K562 (cell line): ENCODE data around the gene CHAT. TPM values are rescaled to one million over a fixed set of nuclear protein-coding genes. Genes with fewer than 3 reads are reported as not detected.

Source experiments
- ATAC-seq: fragments of 200-7000 bp; cut with Tn5 transposase; 3 replicates; pipeline ENCODE4 v1.9.1; 2020; ENCODE audit warnings: moderate library complexity
- BruUV-seq: library from RNA; stranded (reverse); fragments of 400-500 nt; replicated peaks from 2 replicates; lab custom pipeline; 2021; lab: Mats Ljungman, UMichigan
- CTCF ChIA-PET: fragments of 300-600 bp; formaldehyde crosslinking; extraction: SDS; loops from one replicate; lab custom pipeline; 2021; ENCODE audit warnings: low intra/inter-chr PET ratio; lab: Yijun Ruan, JAX
- POLR2A ChIA-PET: fragments of 300-600, 350-650 bp; sonication (Branson Sonifier 250); formaldehyde crosslinking; extraction: SDS; loops from one replicate; lab custom pipeline; 2021; ENCODE audit warnings: antibody characterized with exemption, inconsistent platforms; lab: Yijun Ruan, JAX
- DNase-seq, 4 experiments: peaks; one replicate each; pipeline versions ENCODE4 v3.0.0 to v3.0.0-alpha.2; 2011 to 2018; ENCODE audit warnings: low spot score in 3 of 4, mixed read lengths in 3 of 4; ENCODE audit errors: extremely low read depth in 1 of 4
- FAIRE-seq: peaks from 2 replicates; lab custom pipeline; 2011; peaks lifted over from hg19 to GRCh38; lab: Jason Lieb, UNC
- H2AFZ ChIP-seq: 2 replicates; pipeline ENCODE4 v1.6.0; 2011; ENCODE audit warnings: low read depth, low read length, control low read depth, inconsistent platforms
- H3K27ac ChIP-seq: fragments of 200-600 bp; 3 replicates; pipeline ENCODE4 v1.8.0; 2011; ENCODE audit warnings: low read depth, mild to moderate bottlenecking, control low read depth, inconsistent platforms, low read length, moderate library complexity, mixed read lengths; ENCODE audit errors: extremely low read depth
- H3K27me3 ChIP-seq, 2 experiments: fragments of 300-600 bp in 1 of 2; 2 replicates in 1 of 2; 3 replicates in 1 of 2; pipeline versions ENCODE4 v1.6.0 to v1.8.0; 2011; ENCODE audit warnings: inconsistent platforms in 2 of 2, low read length in 2 of 2, mild to moderate bottlenecking in 1 of 2, mixed read lengths in 1 of 2, moderate library complexity in 1 of 2; ENCODE audit not compliant: control insufficient read depth in 2 of 2, insufficient read depth in 2 of 2
- H3K36me3 ChIP-seq: fragments of 300-600 bp; 3 replicates; pipeline ENCODE4 v1.8.0; 2011; ENCODE audit warnings: mild to moderate bottlenecking, low read length, inconsistent platforms; ENCODE audit not compliant: control insufficient read depth, insufficient read depth
- H3K4me1 ChIP-seq, 2 experiments: fragments of 200-600 bp in 1 of 2; replicated peaks in 1 of 2; 2 replicates in 1 of 2; 3 replicates in 1 of 2; pipeline versions ENCODE4 v1.5.1 to v1.8.0; 2011; ENCODE audit warnings: inconsistent platforms in 2 of 2, low read length in 2 of 2, mild to moderate bottlenecking in 1 of 2, mixed read lengths in 1 of 2, moderate library complexity in 1 of 2; ENCODE audit not compliant: control insufficient read depth in 2 of 2, insufficient read depth in 2 of 2
- H3K4me2 ChIP-seq: 2 replicates; pipeline ENCODE4 v1.6.1; 2011; ENCODE audit warnings: low read length, control low read depth, inconsistent platforms, mixed read lengths; ENCODE audit not compliant: insufficient read depth
- H3K4me3 ChIP-seq: fragments of 200-600 bp; sonication (generic), shearing (Covaris generic); 2 replicates; pipeline ENCODE4 v1.5.1; 2016; ENCODE audit warnings: control low read depth, inconsistent platforms
- H3K79me2 ChIP-seq: fragments of 200-600 bp; 3 replicates; pipeline ENCODE4 v1.8.0; 2011; ENCODE audit warnings: low read length, inconsistent platforms; ENCODE audit not compliant: control insufficient read depth, insufficient read depth
- H3K9ac ChIP-seq, 2 experiments: 2 replicates each; pipeline versions ENCODE4 v1.6.0 to v1.6.1; 2011; ENCODE audit warnings: low read depth in 2 of 2, low read length in 2 of 2, control low read depth in 1 of 2, inconsistent platforms in 1 of 2, mild to moderate bottlenecking in 1 of 2, mixed read lengths in 1 of 2; ENCODE audit not compliant: insufficient read depth in 1 of 2
- H3K9me1 ChIP-seq: one replicate; pipeline ENCODE4 v1.6.0; 2011; ENCODE audit warnings: inconsistent platforms, mild to moderate bottlenecking, low read length, moderate library complexity; ENCODE audit not compliant: control insufficient read depth, insufficient read depth
- H3K9me3 ChIP-seq: replicated peaks from 2 replicates; pipeline ENCODE4 v1.5.1; 2011; ENCODE audit warnings: low read depth, low read length, inconsistent platforms; ENCODE audit not compliant: control insufficient read depth, insufficient read depth
- H4K20me1 ChIP-seq: replicated peaks from 2 replicates; pipeline ENCODE4 v1.6.1; 2011; ENCODE audit warnings: low read length, inconsistent platforms, mixed read lengths; ENCODE audit not compliant: control insufficient read depth, insufficient read depth
- ATF4 ChIP-seq: fragments of 450-650 bp; formaldehyde crosslinking; IDR thresholded peaks from 2 replicates; pipeline ENCODE4 v1.4.0; 2022; ENCODE audit warnings: mild to moderate bottlenecking, moderate library complexity
- CBX8 ChIP-seq: fragments of 200-600 bp; sonication (generic); IDR thresholded peaks from 2 replicates; pipeline ENCODE4 v1.6.1; 2012; ENCODE audit warnings: borderline replicate concordance, mixed run types, low read depth, mild to moderate bottlenecking, moderate library complexity, mixed read lengths, low read length, control low read depth, inconsistent platforms; ENCODE audit not compliant: poor library complexity, severe bottlenecking; ENCODE audit errors: extremely low read depth
- KLF13 ChIP-seq: fragments of 450-650 bp; IDR thresholded peaks from 2 replicates; pipeline ENCODE4 v1.6.1; 2016; ENCODE audit warnings: missing genetic modification characterization, low read depth, mild to moderate bottlenecking, missing compliant biosample characterization, moderate library complexity, borderline replicate concordance
- NFXL1 ChIP-seq: fragments of 450-650 bp; formaldehyde crosslinking; IDR thresholded peaks from 2 replicates; pipeline ENCODE4 v1.4.0; 2021; ENCODE audit warnings: mild to moderate bottlenecking
- PREB ChIP-seq: sonication (generic); formaldehyde crosslinking; IDR thresholded peaks from 2 replicates; pipeline ENCODE4 v1.8.1; 2023; ENCODE audit warnings: mild to moderate bottlenecking, missing genetic modification reagents
- PYGO2 ChIP-seq: fragments of 450-650 bp; IDR thresholded peaks from 2 replicates; pipeline ENCODE4 v1.6.1; 2016; ENCODE audit warnings: mild to moderate bottlenecking, missing genetic modification characterization, moderate library complexity, missing compliant biosample characterization
- RBM22 ChIP-seq: fragments of 200-400 bp; formaldehyde crosslinking; IDR thresholded peaks from 2 replicates; pipeline ENCODE4 v1.6.1; 2018; ENCODE audit warnings: low read length, low read depth; ENCODE audit not compliant: poor library complexity, severe bottlenecking
- ZNF584 ChIP-seq: fragments of 200-800 bp; sonication (Bioruptor generic); IDR thresholded peaks from 2 replicates; pipeline ENCODE4 v1.6.1; 2016; ENCODE audit warnings: low read depth, mild to moderate bottlenecking, missing genetic modification characterization, missing compliant biosample characterization
- ZNF780A ChIP-seq: fragments of 250-450 bp; sonication (Bioruptor Pico); IDR thresholded peaks from 2 replicates; pipeline ENCODE4 v1.5.0; 2021; ENCODE audit warnings: mild to moderate bottlenecking
- WGBS: fragments of 100-300 bp; shearing (Covaris generic); methylation state at CpG from one replicate; pipeline ENCODE4 v1.1.6; 2016; ENCODE audit warnings: low coverage, mixed read lengths; ENCODE audit not compliant: insufficient coverage; ENCODE audit errors: missing lambda C conversion rate; 5-methylcytosine and 5-hydroxymethylcytosine counted together
- in situ Hi-C: fragments of 300-500 bp; cut with MboI; formaldehyde crosslinking; loops from 4 replicates; pipeline ENCODE4 v1.15.0; 2018; ENCODE audit warnings: inconsistent platforms, mixed read lengths
- intact Hi-C: fragments of 100-400 bp; cut with micrococcal nuclease; formaldehyde crosslinking; loops from 2 replicates; pipeline ENCODE4 v1.14.2; 2022
- polyA plus RNA-seq, 8 experiments: library from polyadenylated mRNA; depleted of rRNA in 4 of 8; stranded (reverse) in 5 of 8; unstranded in 3 of 8; fragments of >200 nt; fragmentation: Nextera tagmentation in 2 of 8; fragmentation: Illumina TruSeq in 1 of 8; extraction: Ambion mirVana in 2 of 8; extraction: Trizol in 1 of 8; gene quantifications; 2 replicates each; pipeline versions ENCODE4 v1.2.1 to v1.2.3, GENCODE V29; 2011 to 2014; ENCODE audit warnings: inconsistent platforms in 1 of 8, missing spikeins in 1 of 8
- total RNA-seq, 7 experiments: library from RNA; depleted of rRNA in 6 of 7; stranded (reverse); fragments of >200 nt in 6 of 7; fragmentation: Illumina TruSeq in 2 of 7; extraction: Trizol in 2 of 7; gene quantifications; 2 replicates each; pipeline versions ENCODE4 v1.2.1 to v1.2.3, GENCODE V29; 2011 to 2021; ENCODE audit warnings: low replicate concordance in 1 of 7
- TF ChIP-seq, protein P1 (sequence below), 3 experiments: IDR thresholded peaks in 2 of 3; conservative IDR thresholded peaks in 1 of 3; 2 replicates each; pipeline ENCODE4 v1.5.1; 2011 to 2012; ENCODE audit warnings: low read length in 3 of 3, mild to moderate bottlenecking in 3 of 3, control low read depth in 2 of 3, improper control_type of control experiment in 1 of 3, inconsistent platforms in 1 of 3, low read depth in 1 of 3, mixed read lengths in 1 of 3, moderate library complexity in 1 of 3; ENCODE audit not compliant: insufficient read depth in 2 of 3
- TF ChIP-seq, protein P2 (sequence below): fragments of 250-450 bp; sonication (Bioruptor Pico); IDR thresholded peaks from 2 replicates; pipeline ENCODE4 v1.4.0; 2020; ENCODE audit warnings: mild to moderate bottlenecking, moderate library complexity
- TF ChIP-seq, protein P3 (sequence below): sonication (generic); formaldehyde crosslinking; IDR thresholded peaks from 2 replicates; pipeline ENCODE4 v1.8.0; 2022; ENCODE audit warnings: mild to moderate bottlenecking, missing genetic modification reagents
- TF ChIP-seq, protein P4 (sequence below): fragments of 250-450 bp; sonication (Bioruptor Pico); IDR thresholded peaks from 2 replicates; pipeline ENCODE4 v1.8.0; 2022; ENCODE audit warnings: moderate library complexity, mild to moderate bottlenecking, inconsistent platforms

Gene CHAT
- total and polyA plus RNA-seq, 9 of the 15 experiments (the other 6 are each of a cell fraction or from before 2014, with no cell fraction given), result not detected

- no peak for FAIRE-seq
- Histone ChIP-seq H3K4me2 (no peak overlapping the region), H3K9me1 (no peaks in the 10 kb centered on the region), H3K27ac (no peak overlapping the region), H3K36me3 (no peaks in the 10 kb centered on the region), H2AFZ (no peak overlapping the region), H3K9ac (no peak overlapping the region), H3K79me2 (no peaks in the 10 kb centered on the region), H4K20me1 (no peaks in the 10 kb centered on the region), H3K27me3 (peaks cover 3 to 22% of the 10 kb centered on the region in 2 experiments; a peak in 1 of 5 replicates), H3K9me3 (no peaks in the 10 kb centered on the region; the same call in 1 of the 2 replicates), H3K4me1 (no peaks in the 10 kb centered on the region), H3K4me3 (no peak overlapping the region)
- DNase-seq, result no peak
- POLR2A ChIA-PET, result interaction anchor here (0.7 kb wide), 1 partner anchor 67 kb away, joined by 3 read pairs; no protein-coding TSS in a partner anchor
- ATAC-seq, result no peak
- CTCF ChIA-PET, result no interaction called here
- in situ Hi-C loops, result no loop called here
- BruUV-seq, result no TSS peak
- WGBS, result 2% methylated on average over 5 of the region's 5 CpGs
- intact Hi-C loops, result no loop called here
- no peak for TF ChIP-seq KLF13 (tag)
- TF ChIP-seq ZNF780A (CRISPR knock-in tag), result no peak
- TF ChIP-seq, protein P1, sequence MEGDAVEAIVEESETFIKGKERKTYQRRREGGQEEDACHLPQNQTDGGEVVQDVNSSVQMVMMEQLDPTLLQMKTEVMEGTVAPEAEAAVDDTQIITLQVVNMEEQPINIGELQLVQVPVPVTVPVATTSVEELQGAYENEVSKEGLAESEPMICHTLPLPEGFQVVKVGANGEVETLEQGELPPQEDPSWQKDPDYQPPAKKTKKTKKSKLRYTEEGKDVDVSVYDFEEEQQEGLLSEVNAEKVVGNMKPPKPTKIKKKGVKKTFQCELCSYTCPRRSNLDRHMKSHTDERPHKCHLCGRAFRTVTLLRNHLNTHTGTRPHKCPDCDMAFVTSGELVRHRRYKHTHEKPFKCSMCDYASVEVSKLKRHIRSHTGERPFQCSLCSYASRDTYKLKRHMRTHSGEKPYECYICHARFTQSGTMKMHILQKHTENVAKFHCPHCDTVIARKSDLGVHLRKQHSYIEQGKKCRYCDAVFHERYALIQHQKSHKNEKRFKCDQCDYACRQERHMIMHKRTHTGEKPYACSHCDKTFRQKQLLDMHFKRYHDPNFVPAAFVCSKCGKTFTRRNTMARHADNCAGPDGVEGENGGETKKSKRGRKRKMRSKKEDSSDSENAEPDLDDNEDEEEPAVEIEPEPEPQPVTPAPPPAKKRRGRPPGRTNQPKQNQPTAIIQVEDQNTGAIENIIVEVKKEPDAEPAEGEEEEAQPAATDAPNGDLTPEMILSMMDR (IDR thresholded peaks at IDR 0.05 in 2 of 3, conservative IDR thresholded peaks at IDR 0.05 in 1 of 3; ENCODE audit: insufficient read depth in 2 of 3, low read depth in 1 of 3, low read length in 3 of 3), result no peak
- TF ChIP-seq CBX8, result no peak
- TF ChIP-seq RBM22, result no peak
- TF ChIP-seq, protein P2, sequence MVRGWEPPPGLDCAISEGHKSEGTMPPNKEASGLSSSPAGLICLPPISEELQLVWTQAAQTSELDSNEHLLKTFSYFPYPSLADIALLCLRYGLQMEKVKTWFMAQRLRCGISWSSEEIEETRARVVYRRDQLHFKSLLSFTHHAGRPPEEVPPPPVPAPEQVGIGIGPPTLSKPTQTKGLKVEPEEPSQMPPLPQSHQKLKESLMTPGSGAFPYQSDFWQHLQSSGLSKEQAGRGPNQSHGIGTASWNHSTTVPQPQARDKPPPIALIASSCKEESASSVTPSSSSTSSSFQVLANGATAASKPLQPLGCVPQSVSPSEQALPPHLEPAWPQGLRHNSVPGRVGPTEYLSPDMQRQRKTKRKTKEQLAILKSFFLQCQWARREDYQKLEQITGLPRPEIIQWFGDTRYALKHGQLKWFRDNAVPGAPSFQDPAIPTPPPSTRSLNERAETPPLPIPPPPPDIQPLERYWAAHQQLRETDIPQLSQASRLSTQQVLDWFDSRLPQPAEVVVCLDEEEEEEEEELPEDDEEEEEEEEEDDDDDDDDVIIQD (CRISPR knock-in tag), result no peak
- TF ChIP-seq NFXL1 (CRISPR knock-in tag), result no peak
- TF ChIP-seq ATF4, result no peak
- TF ChIP-seq, protein P3, sequence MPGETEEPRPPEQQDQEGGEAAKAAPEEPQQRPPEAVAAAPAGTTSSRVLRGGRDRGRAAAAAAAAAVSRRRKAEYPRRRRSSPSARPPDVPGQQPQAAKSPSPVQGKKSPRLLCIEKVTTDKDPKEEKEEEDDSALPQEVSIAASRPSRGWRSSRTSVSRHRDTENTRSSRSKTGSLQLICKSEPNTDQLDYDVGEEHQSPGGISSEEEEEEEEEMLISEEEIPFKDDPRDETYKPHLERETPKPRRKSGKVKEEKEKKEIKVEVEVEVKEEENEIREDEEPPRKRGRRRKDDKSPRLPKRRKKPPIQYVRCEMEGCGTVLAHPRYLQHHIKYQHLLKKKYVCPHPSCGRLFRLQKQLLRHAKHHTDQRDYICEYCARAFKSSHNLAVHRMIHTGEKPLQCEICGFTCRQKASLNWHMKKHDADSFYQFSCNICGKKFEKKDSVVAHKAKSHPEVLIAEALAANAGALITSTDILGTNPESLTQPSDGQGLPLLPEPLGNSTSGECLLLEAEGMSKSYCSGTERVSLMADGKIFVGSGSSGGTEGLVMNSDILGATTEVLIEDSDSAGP (CRISPR knock-in tag), result no peak
- TF ChIP-seq PREB (CRISPR knock-in tag), result no peak
- TF ChIP-seq, protein P4, sequence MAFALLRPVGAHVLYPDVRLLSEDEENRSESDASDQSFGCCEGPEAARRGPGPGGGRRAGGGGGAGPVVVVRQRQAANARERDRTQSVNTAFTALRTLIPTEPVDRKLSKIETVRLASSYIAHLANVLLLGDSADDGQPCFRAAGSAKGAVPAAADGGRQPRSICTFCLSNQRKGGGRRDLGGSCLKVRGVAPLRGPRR (CRISPR knock-in tag), result no peak
- no peak for TF ChIP-seq PYGO2 (tag)
- no peak for TF ChIP-seq ZNF584 (CRISPR knock-in tag)
Measured at GRCh38 chr10:49709934-49710333, 96.1 kb downstream of the CHAT start.
